K562 (cell line): Measurements from ENCODE around the gene PLEKHH2. TPM values are rescaled to one million over a fixed set of nuclear protein-coding genes. Genes with fewer than 3 reads are reported as not detected.

ENCODE experiments used
- ATAC-seq: fragments of 200-7000 bp; cut with Tn5 transposase; 3 replicates; pipeline ENCODE4 v1.9.1; 2020; ENCODE audit warnings: moderate library complexity
- BruUV-seq: library from RNA; stranded (reverse); fragments of 400-500 nt; replicated peaks from 2 replicates; lab custom pipeline; 2021; lab: Mats Ljungman, UMichigan
- CTCF ChIA-PET: fragments of 300-600 bp; formaldehyde crosslinking; extraction: SDS; loops from one replicate; lab custom pipeline; 2021; ENCODE audit warnings: low intra/inter-chr PET ratio; lab: Yijun Ruan, JAX
- POLR2A ChIA-PET: fragments of 300-600, 350-650 bp; sonication (Branson Sonifier 250); formaldehyde crosslinking; extraction: SDS; loops from one replicate; lab custom pipeline; 2021; ENCODE audit warnings: antibody characterized with exemption, inconsistent platforms; lab: Yijun Ruan, JAX
- DNase-seq, 4 experiments: peaks; one replicate each; pipeline versions ENCODE4 v3.0.0 to v3.0.0-alpha.2; 2011 to 2018; ENCODE audit warnings: low spot score in 3 of 4, mixed read lengths in 3 of 4; ENCODE audit errors: extremely low read depth in 1 of 4
- FAIRE-seq: peaks from 2 replicates; lab custom pipeline; 2011; peaks lifted over from hg19 to GRCh38; lab: Jason Lieb, UNC
- H2AFZ ChIP-seq: 2 replicates; pipeline ENCODE4 v1.6.0; 2011; ENCODE audit warnings: low read depth, low read length, control low read depth, inconsistent platforms
- H3K27ac ChIP-seq: fragments of 200-600 bp; 3 replicates; pipeline ENCODE4 v1.8.0; 2011; ENCODE audit warnings: low read depth, mild to moderate bottlenecking, control low read depth, inconsistent platforms, low read length, moderate library complexity, mixed read lengths; ENCODE audit errors: extremely low read depth
- H3K27me3 ChIP-seq, 2 experiments: fragments of 300-600 bp in 1 of 2; 2 replicates in 1 of 2; 3 replicates in 1 of 2; pipeline versions ENCODE4 v1.6.0 to v1.8.0; 2011; ENCODE audit warnings: inconsistent platforms in 2 of 2, low read length in 2 of 2, mild to moderate bottlenecking in 1 of 2, mixed read lengths in 1 of 2, moderate library complexity in 1 of 2; ENCODE audit not compliant: control insufficient read depth in 2 of 2, insufficient read depth in 2 of 2
- H3K36me3 ChIP-seq: fragments of 300-600 bp; 3 replicates; pipeline ENCODE4 v1.8.0; 2011; ENCODE audit warnings: mild to moderate bottlenecking, low read length, inconsistent platforms; ENCODE audit not compliant: control insufficient read depth, insufficient read depth
- H3K4me1 ChIP-seq, 2 experiments: fragments of 200-600 bp in 1 of 2; replicated peaks in 1 of 2; 2 replicates in 1 of 2; 3 replicates in 1 of 2; pipeline versions ENCODE4 v1.5.1 to v1.8.0; 2011; ENCODE audit warnings: inconsistent platforms in 2 of 2, low read length in 2 of 2, mild to moderate bottlenecking in 1 of 2, mixed read lengths in 1 of 2, moderate library complexity in 1 of 2; ENCODE audit not compliant: control insufficient read depth in 2 of 2, insufficient read depth in 2 of 2
- H3K4me2 ChIP-seq: 2 replicates; pipeline ENCODE4 v1.6.1; 2011; ENCODE audit warnings: low read length, control low read depth, inconsistent platforms, mixed read lengths; ENCODE audit not compliant: insufficient read depth
- H3K4me3 ChIP-seq: fragments of 200-600 bp; sonication (generic), shearing (Covaris generic); 2 replicates; pipeline ENCODE4 v1.5.1; 2016; ENCODE audit warnings: control low read depth, inconsistent platforms
- H3K79me2 ChIP-seq: fragments of 200-600 bp; 3 replicates; pipeline ENCODE4 v1.8.0; 2011; ENCODE audit warnings: low read length, inconsistent platforms; ENCODE audit not compliant: control insufficient read depth, insufficient read depth
- H3K9ac ChIP-seq, 2 experiments: 2 replicates each; pipeline versions ENCODE4 v1.6.0 to v1.6.1; 2011; ENCODE audit warnings: low read depth in 2 of 2, low read length in 2 of 2, control low read depth in 1 of 2, inconsistent platforms in 1 of 2, mild to moderate bottlenecking in 1 of 2, mixed read lengths in 1 of 2; ENCODE audit not compliant: insufficient read depth in 1 of 2
- H3K9me1 ChIP-seq: one replicate; pipeline ENCODE4 v1.6.0; 2011; ENCODE audit warnings: inconsistent platforms, mild to moderate bottlenecking, low read length, moderate library complexity; ENCODE audit not compliant: control insufficient read depth, insufficient read depth
- H3K9me3 ChIP-seq: replicated peaks from 2 replicates; pipeline ENCODE4 v1.5.1; 2011; ENCODE audit warnings: low read depth, low read length, inconsistent platforms; ENCODE audit not compliant: control insufficient read depth, insufficient read depth
- H4K20me1 ChIP-seq: replicated peaks from 2 replicates; pipeline ENCODE4 v1.6.1; 2011; ENCODE audit warnings: low read length, inconsistent platforms, mixed read lengths; ENCODE audit not compliant: control insufficient read depth, insufficient read depth
- RBM15 ChIP-seq: fragments of 200-400 bp; formaldehyde crosslinking; IDR thresholded peaks from 2 replicates; pipeline ENCODE4 v1.6.1; 2018; ENCODE audit warnings: mild to moderate bottlenecking, low read length, moderate library complexity; ENCODE audit not compliant: insufficient read depth
- WGBS: fragments of 100-300 bp; shearing (Covaris generic); methylation state at CpG from one replicate; pipeline ENCODE4 v1.1.6; 2016; ENCODE audit warnings: low coverage, mixed read lengths; ENCODE audit not compliant: insufficient coverage; ENCODE audit errors: missing lambda C conversion rate; 5-methylcytosine and 5-hydroxymethylcytosine counted together
- in situ Hi-C: fragments of 300-500 bp; cut with MboI; formaldehyde crosslinking; loops from 4 replicates; pipeline ENCODE4 v1.15.0; 2018; ENCODE audit warnings: inconsistent platforms, mixed read lengths
- intact Hi-C: fragments of 100-400 bp; cut with micrococcal nuclease; formaldehyde crosslinking; loops from 2 replicates; pipeline ENCODE4 v1.14.2; 2022
- polyA plus RNA-seq, 8 experiments: library from polyadenylated mRNA; depleted of rRNA in 4 of 8; stranded (reverse) in 5 of 8; unstranded in 3 of 8; fragments of >200 nt; fragmentation: Nextera tagmentation in 2 of 8; fragmentation: Illumina TruSeq in 1 of 8; extraction: Ambion mirVana in 2 of 8; extraction: Trizol in 1 of 8; gene quantifications; 2 replicates each; pipeline versions ENCODE4 v1.2.1 to v1.2.3, GENCODE V29; 2011 to 2014; ENCODE audit warnings: inconsistent platforms in 1 of 8, missing spikeins in 1 of 8
- total RNA-seq, 7 experiments: library from RNA; depleted of rRNA in 6 of 7; stranded (reverse); fragments of >200 nt in 6 of 7; fragmentation: Illumina TruSeq in 2 of 7; extraction: Trizol in 2 of 7; gene quantifications; 2 replicates each; pipeline versions ENCODE4 v1.2.1 to v1.2.3, GENCODE V29; 2011 to 2021; ENCODE audit warnings: low replicate concordance in 1 of 7
- TF ChIP-seq, protein P1 (sequence below): sonication (generic); formaldehyde crosslinking; IDR thresholded peaks from 2 replicates; pipeline ENCODE4 v1.8.0; 2022; ENCODE audit warnings: missing genetic modification reagents, mild to moderate bottlenecking, moderate library complexity, borderline replicate concordance
- TF ChIP-seq, protein P2 (sequence below): sonication (generic); formaldehyde crosslinking; IDR thresholded peaks from 2 replicates; pipeline ENCODE4 v1.8.0; 2023; ENCODE audit warnings: mild to moderate bottlenecking, missing genetic modification reagents

Gene PLEKHH2
- total and polyA plus RNA-seq, 9 of the 15 experiments (the other 6 are each of a cell fraction or from before 2014, with no cell fraction given): 0.77 to 13.5 (median 2.7) TPM

DNA sequence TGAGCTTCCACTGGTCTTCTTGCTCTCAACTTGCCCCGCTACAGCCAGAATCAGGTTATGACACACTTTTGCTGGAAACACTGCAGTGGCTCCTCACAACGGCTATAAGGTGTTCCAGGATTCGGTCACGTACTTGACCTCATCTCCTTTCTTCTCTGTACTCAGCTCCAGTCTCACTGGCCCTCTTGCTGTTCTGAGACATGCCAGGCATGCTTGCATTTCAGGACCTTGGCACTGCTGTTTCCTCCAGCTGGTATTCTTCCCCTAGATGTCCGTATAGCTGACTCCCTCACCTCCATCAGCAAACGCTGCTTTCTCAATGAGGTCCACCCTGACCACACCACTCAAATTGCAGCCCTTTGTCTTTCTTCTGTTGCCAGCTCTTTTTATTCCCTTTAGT lies 71.1 kb downstream of the PLEKHH2 start:
- H2AFZ ChIP-seq: peak overlapping the region; percentile 82
- H3K4me2 ChIP-seq: peak overlapping the region; percentile 28
- no peak overlapping the region for H3K4me3 ChIP-seq
- no peak overlapping the region for H3K27ac ChIP-seq
- H3K27me3 ChIP-seq: no peaks in the 10 kb centered on the region
- ATAC-seq: peak; percentile 58
- in situ Hi-C loops (no loop called here), intact Hi-C loops (no loop called here)
- H3K79me2 ChIP-seq: no peaks in the 10 kb centered on the region
- H3K36me3 ChIP-seq: no peaks in the 10 kb centered on the region
- no peak for TF ChIP-seq RBM15
- TF ChIP-seq, protein P1, sequence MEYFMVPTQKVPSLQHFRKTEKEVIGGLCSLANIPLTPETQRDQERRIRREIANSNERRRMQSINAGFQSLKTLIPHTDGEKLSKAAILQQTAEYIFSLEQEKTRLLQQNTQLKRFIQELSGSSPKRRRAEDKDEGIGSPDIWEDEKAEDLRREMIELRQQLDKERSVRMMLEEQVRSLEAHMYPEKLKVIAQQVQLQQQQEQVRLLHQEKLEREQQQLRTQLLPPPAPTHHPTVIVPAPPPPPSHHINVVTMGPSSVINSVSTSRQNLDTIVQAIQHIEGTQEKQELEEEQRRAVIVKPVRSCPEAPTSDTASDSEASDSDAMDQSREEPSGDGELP (CRISPR knock-in tag): 0 out of 2 replicates have a peak, but pooled peaks have one; percentile 28
- FAIRE-seq: peak; percentile 51
- no peaks in the 10 kb centered on the region for H3K9me1 ChIP-seq
- CTCF ChIA-PET: no interaction called here
- no TSS peak for BruUV-seq
- no peak overlapping the region for H3K9ac ChIP-seq
- no peaks in the 10 kb centered on the region for H4K20me1 ChIP-seq
- 51% methylated on average over 6 of the region's 6 CpGs for whole genome bisulfite sequencing
- peaks cover 0 to 2% of the 10 kb centered on the region in 2 experiments; a peak in 1 of 5 replicates for H3K4me1 ChIP-seq
- POLR2A ChIA-PET: interaction anchor here (1.6 kb wide), 1 partner anchor 17 kb away, joined by 9 read pairs; no protein-coding TSS in a partner anchor
- H3K9me3 ChIP-seq: no peaks in the 10 kb centered on the region
- DNase-seq: no peak

DNA sequence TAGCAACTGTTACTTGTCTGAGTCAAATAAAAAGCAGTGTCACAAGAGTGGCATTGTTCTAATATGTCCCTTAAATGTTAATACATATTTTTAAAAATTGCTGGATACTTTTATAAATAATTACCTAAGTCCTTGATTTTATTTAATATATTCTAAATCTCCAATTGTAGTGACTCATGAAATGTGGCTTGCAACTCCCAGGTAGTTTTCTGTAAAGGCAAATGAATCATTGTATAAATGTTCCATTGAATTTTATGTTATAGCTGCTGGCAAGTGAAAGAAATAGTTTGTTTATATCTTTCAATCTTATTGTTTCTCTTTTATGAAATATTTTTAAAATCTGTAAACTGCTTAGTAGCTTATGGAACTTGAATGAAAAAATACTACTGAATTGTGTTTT lies 71.8 kb downstream of the PLEKHH2 start:
- H4K20me1 ChIP-seq: no peaks in the 10 kb centered on the region
- CTCF ChIA-PET: no interaction called here
- FAIRE-seq (no peak), DNase-seq (no peak), ATAC-seq (no peak)
- no peaks in the 10 kb centered on the region for H3K27me3 ChIP-seq
- H3K4me3 ChIP-seq: no peak overlapping the region
- no peak overlapping the region for H3K27ac ChIP-seq
- in situ Hi-C loops: no loop called here
- no peaks in the 10 kb centered on the region for H3K36me3 ChIP-seq
- H3K9ac ChIP-seq: no peak overlapping the region
- H3K4me1 ChIP-seq: peaks cover 0 to 2% of the 10 kb centered on the region in 2 experiments; a peak in 1 of 5 replicates
- intact Hi-C loops: no loop called here
- no TSS peak for BruUV-seq
- H3K9me3 ChIP-seq: no peaks in the 10 kb centered on the region
- H3K4me2 ChIP-seq: no peak overlapping the region
- H3K79me2 ChIP-seq: no peaks in the 10 kb centered on the region
- no peak overlapping the region for H2AFZ ChIP-seq
- POLR2A ChIA-PET: no interaction called here
- no peaks in the 10 kb centered on the region for H3K9me1 ChIP-seq
- TF ChIP-seq, protein P2, sequence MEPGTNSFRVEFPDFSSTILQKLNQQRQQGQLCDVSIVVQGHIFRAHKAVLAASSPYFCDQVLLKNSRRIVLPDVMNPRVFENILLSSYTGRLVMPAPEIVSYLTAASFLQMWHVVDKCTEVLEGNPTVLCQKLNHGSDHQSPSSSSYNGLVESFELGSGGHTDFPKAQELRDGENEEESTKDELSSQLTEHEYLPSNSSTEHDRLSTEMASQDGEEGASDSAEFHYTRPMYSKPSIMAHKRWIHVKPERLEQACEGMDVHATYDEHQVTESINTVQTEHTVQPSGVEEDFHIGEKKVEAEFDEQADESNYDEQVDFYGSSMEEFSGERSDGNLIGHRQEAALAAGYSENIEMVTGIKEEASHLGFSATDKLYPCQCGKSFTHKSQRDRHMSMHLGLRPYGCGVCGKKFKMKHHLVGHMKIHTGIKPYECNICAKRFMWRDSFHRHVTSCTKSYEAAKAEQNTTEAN: no peak
